Activated CD8-positive, alpha-beta T cell treated with anti-CD3 and anti-CD28 coated beads for 36 hours (primary cell): ENCODE data around the gene ARF4. TPM values are rescaled to one million over a fixed set of nuclear protein-coding genes. Genes with fewer than 3 reads are reported as not detected.
"Not testable (repeated sequence)": the region's sequence is repeated elsewhere in the genome, so short reads cannot be mapped to it uniquely, and the experiment has no call there.

ENCODE experiments used
- ATAC-seq: fragments of 200-7000 bp; cut with Tn5 transposase; one replicate; pipeline ENCODE4 v1.10.0; 2021; ENCODE audit warnings: mild to moderate bottlenecking, moderate library complexity
- CTCF ChIA-PET: fragments of 350-600 bp; sonication (Branson Sonifier 250); formaldehyde crosslinking; loops from one replicate; lab custom pipeline; 2021; ENCODE audit warnings: antibody characterized with exemption; lab: Charles Lee
- POLR2A ChIA-PET: fragments of 350-600 bp; sonication (Branson Sonifier 250); formaldehyde crosslinking; loops from one replicate; lab custom pipeline; 2021; ENCODE audit warnings: antibody characterized with exemption; lab: Charles Lee
- DNase-seq: peaks from one replicate; pipeline ENCODE4 v3.0.0-alpha.2; 2020
- H3K27ac Mint-ChIP-seq: one replicate; pipeline ENCODE4 v1.8.0; 2021; ENCODE audit warnings: mild to moderate bottlenecking, mixed read lengths
- H3K27me3 Mint-ChIP-seq: one replicate; pipeline ENCODE4 v1.8.0; 2021; ENCODE audit warnings: mixed read lengths
- H3K36me3 Mint-ChIP-seq: one replicate; pipeline ENCODE4 v1.8.0; 2021; ENCODE audit warnings: low read depth, mixed read lengths
- H3K4me1 Mint-ChIP-seq: one replicate; pipeline ENCODE4 v1.8.0; 2021; ENCODE audit warnings: low read depth, mixed read lengths
- H3K4me3 Mint-ChIP-seq: one replicate; pipeline ENCODE4 v1.8.0; 2021; ENCODE audit warnings: mild to moderate bottlenecking, moderate library complexity, mixed read lengths
- H3K9me3 Mint-ChIP-seq: one replicate; pipeline ENCODE4 v1.8.0; 2021; ENCODE audit warnings: mixed read lengths
- intact Hi-C: fragments of 100-400 bp; cut with micrococcal nuclease; formaldehyde crosslinking; loops from one replicate; pipeline ENCODE4 v1.10.0; 2022
- total RNA-seq, 2 experiments: library from RNA; stranded (reverse); gene quantifications; one replicate each; pipeline ENCODE4 v1.2.3, GENCODE V29; 2021
- TF ChIP-seq, protein P1 (sequence below): fragments of 200-600 bp; IDR thresholded peaks from one replicate; pipeline ENCODE4 v1.8.0; 2022; ENCODE audit warnings: antibody characterized with exemption, mild to moderate bottlenecking

ARF4 gene
- total RNA-seq, 2 experiments from 2014 or later, result 52.0 to 55.2 TPM

DNA sequence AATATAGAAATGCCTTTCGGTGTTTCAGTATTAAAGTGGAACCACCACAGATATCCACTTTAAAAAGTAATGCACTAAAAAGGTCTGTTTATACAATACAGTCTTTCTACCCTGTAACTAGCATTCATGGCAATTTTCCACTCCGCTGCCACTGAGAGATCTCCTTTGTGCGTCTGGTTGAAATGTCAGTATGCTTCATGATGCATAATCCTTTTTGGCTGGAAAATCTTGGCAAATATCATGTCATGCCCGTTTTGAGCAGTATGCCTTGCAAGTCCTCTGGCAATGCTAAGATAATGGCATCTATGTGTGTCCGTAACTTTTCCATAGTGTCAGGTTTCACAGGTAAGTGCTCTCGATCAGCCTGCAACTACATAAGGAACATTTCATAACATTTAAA, 30.8 kb upstream of the ARF4 start:
- H3K4me1 Mint-ChIP-seq, result no peaks in the 10 kb centered on the region
- CTCF ChIA-PET, result no interaction called here
- no peaks in the 10 kb centered on the region for H3K9me3 Mint-ChIP-seq
- TF ChIP-seq, protein P1, sequence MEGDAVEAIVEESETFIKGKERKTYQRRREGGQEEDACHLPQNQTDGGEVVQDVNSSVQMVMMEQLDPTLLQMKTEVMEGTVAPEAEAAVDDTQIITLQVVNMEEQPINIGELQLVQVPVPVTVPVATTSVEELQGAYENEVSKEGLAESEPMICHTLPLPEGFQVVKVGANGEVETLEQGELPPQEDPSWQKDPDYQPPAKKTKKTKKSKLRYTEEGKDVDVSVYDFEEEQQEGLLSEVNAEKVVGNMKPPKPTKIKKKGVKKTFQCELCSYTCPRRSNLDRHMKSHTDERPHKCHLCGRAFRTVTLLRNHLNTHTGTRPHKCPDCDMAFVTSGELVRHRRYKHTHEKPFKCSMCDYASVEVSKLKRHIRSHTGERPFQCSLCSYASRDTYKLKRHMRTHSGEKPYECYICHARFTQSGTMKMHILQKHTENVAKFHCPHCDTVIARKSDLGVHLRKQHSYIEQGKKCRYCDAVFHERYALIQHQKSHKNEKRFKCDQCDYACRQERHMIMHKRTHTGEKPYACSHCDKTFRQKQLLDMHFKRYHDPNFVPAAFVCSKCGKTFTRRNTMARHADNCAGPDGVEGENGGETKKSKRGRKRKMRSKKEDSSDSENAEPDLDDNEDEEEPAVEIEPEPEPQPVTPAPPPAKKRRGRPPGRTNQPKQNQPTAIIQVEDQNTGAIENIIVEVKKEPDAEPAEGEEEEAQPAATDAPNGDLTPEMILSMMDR, result no peak
- no peak overlapping the region for H3K4me3 Mint-ChIP-seq
- DNase-seq (no peak), ATAC-seq (no peak)
- intact Hi-C loops, result no loop called here
- POLR2A ChIA-PET, result no interaction called here
- H3K27ac Mint-ChIP-seq, result no peak overlapping the region
- H3K36me3 Mint-ChIP-seq, result peaks cover 27% of the 10 kb centered on the region
- H3K27me3 Mint-ChIP-seq, result no peaks in the 10 kb centered on the region

DNA sequence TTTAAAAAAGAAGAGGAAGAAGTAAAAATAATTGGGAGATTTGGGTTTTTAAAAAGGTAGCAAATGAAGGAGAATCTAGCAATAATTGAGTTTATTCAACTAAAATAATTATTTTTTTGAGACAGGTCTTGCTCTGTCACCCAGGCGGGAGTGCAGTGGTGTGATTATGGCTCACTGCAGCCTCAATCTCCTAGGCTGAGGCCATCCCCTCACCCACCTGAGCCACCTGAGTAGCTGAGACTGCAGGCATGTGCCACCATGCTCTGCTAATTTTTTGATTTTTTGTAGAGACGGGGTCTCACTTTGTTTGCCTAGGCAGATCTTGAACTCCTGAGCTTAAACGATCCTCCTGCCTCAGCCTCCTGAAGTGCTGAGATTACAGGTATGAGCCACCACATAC, 27.7 kb upstream of the ARF4 start:
- CTCF ChIA-PET, result interaction anchor here (1.9 kb wide), 1 partner anchor 10 kb away, joined by 4 read pairs; no protein-coding TSS in a partner anchor
- ATAC-seq (no peak), DNase-seq (no peak)
- no peak overlapping the region for H3K27ac Mint-ChIP-seq
- intact Hi-C loops, result no loop called here
- TF ChIP-seq, protein P1, result no peak
- no peaks in the 10 kb centered on the region for H3K9me3 Mint-ChIP-seq
- no peaks in the 10 kb centered on the region for H3K27me3 Mint-ChIP-seq
- H3K4me3 Mint-ChIP-seq, result no peak overlapping the region
- POLR2A ChIA-PET, result no interaction called here
- peaks cover 23% of the 10 kb centered on the region for H3K36me3 Mint-ChIP-seq
- no peaks in the 10 kb centered on the region for H3K4me1 Mint-ChIP-seq

DNA sequence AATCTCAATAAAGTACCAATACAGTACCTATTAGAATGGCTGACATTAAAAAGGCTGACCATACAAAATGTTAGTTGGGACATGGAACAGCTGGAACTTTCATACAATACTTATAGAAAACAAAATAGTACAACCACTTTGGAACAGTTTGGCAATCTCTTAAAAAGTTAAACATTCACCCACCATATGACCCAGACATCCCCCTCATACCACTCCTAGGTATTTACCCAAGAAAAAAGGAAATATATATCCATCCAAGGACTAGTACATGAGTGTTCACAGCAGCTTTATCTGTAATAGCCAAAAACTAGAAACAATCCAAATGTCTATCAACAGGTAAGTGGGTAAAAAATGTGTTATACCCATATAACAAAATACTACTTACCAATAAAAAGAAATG, 25.2 kb upstream of the ARF4 start:
- Mint-ChIP-seq H3K36me3 (peaks cover 19% of the 10 kb centered on the region), H3K27ac (no peak overlapping the region), H3K9me3 (no peaks in the 10 kb centered on the region), H3K4me1 (no peaks in the 10 kb centered on the region), H3K4me3 (no peak overlapping the region), H3K27me3 (no peaks in the 10 kb centered on the region)
- ATAC-seq (no peak), DNase-seq (no peak)
- intact Hi-C loops, result no loop called here
- TF ChIP-seq, protein P1, result no peak
- ChIA-PET POLR2A (interaction anchor here (0.7 kb wide), 1 partner anchor 66 kb away, joined by 3 read pairs; the partner anchor contains the start of gene PDE12), CTCF (no interaction called here)

DNA sequence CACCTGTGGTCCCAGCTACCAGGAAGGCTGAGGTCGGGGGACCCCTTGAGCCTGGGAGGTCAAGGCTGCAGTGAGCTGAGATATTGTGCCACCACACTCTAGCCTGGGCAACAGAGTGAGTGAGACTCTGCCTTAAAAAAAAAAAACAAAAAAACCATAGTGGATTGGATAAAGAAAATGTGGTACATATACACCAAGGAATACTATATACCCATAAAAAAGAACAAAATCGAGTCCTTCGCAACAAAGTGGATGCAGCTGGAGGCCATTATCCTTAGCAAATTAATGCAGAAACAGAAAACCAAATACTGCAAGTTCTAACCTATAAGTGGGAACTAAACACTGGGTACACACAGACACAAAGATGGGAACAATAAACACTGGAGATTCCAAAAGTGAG, 20.6 kb upstream of the ARF4 start:
- no peak for DNase-seq
- no peaks in the 10 kb centered on the region for H3K9me3 Mint-ChIP-seq
- peaks cover 2% of the 10 kb centered on the region for H3K36me3 Mint-ChIP-seq
- no peaks in the 10 kb centered on the region for H3K27me3 Mint-ChIP-seq
- no peak overlapping the region for H3K27ac Mint-ChIP-seq
- H3K4me1 Mint-ChIP-seq, result no peaks in the 10 kb centered on the region
- no peak for ATAC-seq
- no peak overlapping the region for H3K4me3 Mint-ChIP-seq
- intact Hi-C loops, result no loop called here
- CTCF ChIA-PET, result no interaction called here
- POLR2A ChIA-PET, result no interaction called here
- TF ChIP-seq, protein P1, result no peak

DNA sequence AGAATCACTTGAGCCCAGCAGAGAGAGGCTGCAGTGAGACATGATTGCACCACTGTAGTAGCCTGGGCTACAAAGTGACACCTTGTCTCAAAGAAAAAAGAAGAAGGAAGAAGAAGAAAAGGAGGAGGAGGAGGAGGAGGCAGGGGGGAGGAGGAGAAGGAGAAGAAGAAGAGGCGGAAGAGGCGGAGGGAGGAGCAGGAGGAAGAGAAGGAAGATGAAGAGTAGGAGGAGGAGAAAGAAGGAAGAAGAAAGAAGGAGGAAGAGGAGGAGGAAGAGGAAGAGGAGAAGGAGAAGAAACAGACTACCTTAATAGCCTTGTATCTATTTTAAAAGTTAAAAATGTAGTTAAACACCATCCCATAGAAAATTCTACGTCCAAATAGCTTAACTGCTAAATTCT, 19.1 kb upstream of the ARF4 start:
- Mint-ChIP-seq H3K4me3 (no peak overlapping the region), H3K36me3 (peaks cover 8% of the 10 kb centered on the region), H3K27me3 (no peaks in the 10 kb centered on the region), H3K27ac (no peak overlapping the region), H3K4me1 (peaks cover 3% of the 10 kb centered on the region), H3K9me3 (peaks cover 3% of the 10 kb centered on the region)
- TF ChIP-seq, protein P1, result no peak
- ChIA-PET POLR2A (no interaction called here), CTCF (no interaction called here)
- DNase-seq, result no peak
- ATAC-seq, result no peak
- intact Hi-C loops, result no loop called here

DNA sequence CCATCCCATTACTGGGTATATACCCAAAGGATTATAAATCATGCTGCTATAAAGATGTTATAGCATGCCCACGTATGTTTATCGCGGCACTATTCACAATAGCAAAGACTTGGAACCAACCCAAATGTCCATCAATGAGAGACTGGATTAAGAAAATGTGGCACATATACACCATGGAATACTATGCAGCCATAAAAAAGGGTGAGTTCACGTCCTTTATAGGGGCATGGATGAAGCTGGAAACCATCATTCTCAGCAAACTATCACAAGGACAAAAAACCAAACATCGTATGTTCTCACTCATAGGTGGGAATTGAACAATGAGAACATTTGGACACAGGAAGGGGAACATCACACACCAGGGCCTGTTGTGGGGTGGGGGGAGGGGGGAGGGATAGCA, 14.7 kb upstream of the ARF4 start:
- H3K4me1 Mint-ChIP-seq, CTCF ChIA-PET, intact Hi-C loops, DNase-seq, POLR2A ChIA-PET, H3K4me3 Mint-ChIP-seq, ATAC-seq, H3K27ac Mint-ChIP-seq, H3K27me3 Mint-ChIP-seq: not testable (repeated sequence)
- peaks cover 34% of the 10 kb centered on the region for H3K36me3 Mint-ChIP-seq
- peaks cover 19% of the 10 kb centered on the region for H3K9me3 Mint-ChIP-seq
